T-helper 2 cell treated with Interferon-gamma antibody and Interleukin-4, amounts not matched to agents 5 μg/mL and 100 μg/mL, for 36 hours (primary cell): Measurements from ENCODE around the gene RAD51D.
A peak's percentile ranks its signal among the peaks of the same experiment; 100 is the strongest.
"Not testable (repeated sequence)": the region's sequence is repeated elsewhere in the genome, so short reads cannot be mapped to it uniquely, and the experiment has no call there.

Experiments
- DNase-seq: peaks from one replicate; pipeline ENCODE4 v3.0.0; 2021; ENCODE audit warnings: low spot score
- H3K27ac Mint-ChIP-seq: one replicate; pipeline ENCODE4 v1.8.0; 2021; ENCODE audit warnings: mild to moderate bottlenecking, mixed read lengths
- H3K27me3 Mint-ChIP-seq: one replicate; pipeline ENCODE4 v1.8.0; 2021; ENCODE audit warnings: low read depth, mixed read lengths
- H3K36me3 Mint-ChIP-seq: one replicate; pipeline ENCODE4 v1.8.0; 2021; ENCODE audit warnings: low read depth, mixed read lengths
- H3K4me1 Mint-ChIP-seq: one replicate; pipeline ENCODE4 v1.8.0; 2021; ENCODE audit warnings: low read depth, mixed read lengths
- H3K4me3 Mint-ChIP-seq: one replicate; pipeline ENCODE4 v1.8.0; 2022; ENCODE audit warnings: mild to moderate bottlenecking, moderate library complexity, mixed read lengths
- H3K9me3 Mint-ChIP-seq: one replicate; pipeline ENCODE4 v1.8.0; 2021; ENCODE audit warnings: mixed read lengths

RAD51D gene

GRCh38 chr17:35090707-35091106 is 29.0 kb downstream of the RAD51D start:
- H3K4me1 Mint-ChIP-seq, result peaks cover 36% of the 10 kb centered on the region
- not testable (repeated sequence) for H3K36me3 Mint-ChIP-seq, H3K27me3 Mint-ChIP-seq, H3K4me3 Mint-ChIP-seq, H3K27ac Mint-ChIP-seq, DNase-seq, H3K9me3 Mint-ChIP-seq

DNA sequence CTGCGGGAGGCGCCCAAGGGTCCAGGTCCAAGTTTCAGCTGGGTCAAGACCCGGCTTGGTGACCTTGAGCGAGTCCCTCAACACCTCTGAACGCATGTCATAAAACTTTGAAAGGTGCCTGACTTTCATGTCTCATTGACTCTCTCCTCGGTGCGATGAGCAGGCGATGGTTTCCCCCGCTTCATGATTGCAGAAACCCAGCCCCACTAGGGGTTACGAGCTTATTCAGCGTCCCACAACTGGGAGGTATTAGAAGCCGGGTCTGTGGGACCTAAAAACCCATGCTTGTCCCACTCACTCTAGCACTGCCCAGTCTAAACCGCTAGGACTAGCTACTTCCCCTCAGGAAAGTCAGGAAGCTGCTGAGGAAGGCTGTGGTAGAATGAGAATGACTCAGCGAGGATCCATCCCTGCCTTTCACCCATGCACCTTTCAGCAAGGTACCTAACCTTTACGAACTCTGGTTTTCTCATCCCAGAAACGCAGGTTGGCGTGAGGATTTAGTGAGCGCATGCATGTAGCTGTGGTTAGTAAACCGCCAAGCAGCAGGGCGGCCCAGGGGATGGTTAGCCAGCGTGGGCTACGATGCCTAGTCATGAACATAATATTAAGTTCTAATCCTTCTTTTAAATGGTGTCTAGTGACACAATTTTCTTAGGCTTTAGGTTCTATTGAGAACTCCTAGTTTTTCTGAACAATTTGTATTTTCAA is 29.9 kb downstream of the RAD51D start:
- peak overlapping the region; percentile 84 for H3K4me3 Mint-ChIP-seq
- H3K27me3 Mint-ChIP-seq, result no peaks in the 10 kb centered on the region
- peaks cover 42% of the 10 kb centered on the region for H3K4me1 Mint-ChIP-seq
- no peaks in the 10 kb centered on the region for H3K9me3 Mint-ChIP-seq
- H3K36me3 Mint-ChIP-seq, result peaks cover 12% of the 10 kb centered on the region
- no peak for DNase-seq
- peak overlapping the region; percentile 91 for H3K27ac Mint-ChIP-seq

DNA sequence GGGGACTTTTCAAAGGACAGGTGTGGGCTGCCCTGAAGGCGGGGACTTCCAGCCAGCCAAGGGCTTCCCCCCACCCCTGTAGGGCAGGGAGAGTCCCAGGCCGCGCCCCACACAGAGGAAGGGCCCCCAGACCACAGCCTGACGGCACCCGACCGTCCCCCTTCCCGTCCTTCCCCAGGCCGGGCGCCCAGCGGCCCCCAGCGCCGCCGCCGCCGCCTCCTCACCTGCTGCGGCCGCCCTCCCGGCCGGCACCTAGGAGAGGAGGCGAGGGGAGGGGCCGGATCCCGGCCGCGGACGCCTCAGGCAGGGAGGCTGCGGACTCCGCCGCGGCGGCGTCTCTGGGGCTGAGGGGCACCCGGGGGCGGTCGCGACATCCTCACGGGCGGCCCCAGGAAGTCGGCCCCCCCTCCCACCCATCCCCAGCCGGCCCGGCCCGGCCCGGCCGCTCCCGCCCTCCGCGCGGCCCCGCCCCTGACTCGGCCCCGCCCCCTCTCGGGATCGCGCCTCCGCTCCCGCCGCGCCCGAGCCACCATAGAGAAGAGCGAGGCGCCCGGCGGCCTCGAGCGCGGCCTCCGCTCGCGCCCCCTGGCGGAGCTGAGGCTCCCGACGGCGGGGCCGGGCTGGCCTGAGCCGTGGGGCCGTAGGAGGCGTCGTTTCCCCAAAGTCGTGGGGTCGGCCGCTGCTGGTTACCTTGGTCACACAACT is 30.6 kb downstream of the RAD51D start:
- peaks cover 42% of the 10 kb centered on the region for H3K4me1 Mint-ChIP-seq
- H3K4me3 Mint-ChIP-seq, result peak overlapping the region; percentile 96
- H3K27ac Mint-ChIP-seq, result peak overlapping the region; percentile 91
- peak; percentile 87 for DNase-seq
- H3K9me3 Mint-ChIP-seq, result no peaks in the 10 kb centered on the region
- peaks cover 12% of the 10 kb centered on the region for H3K36me3 Mint-ChIP-seq
- no peaks in the 10 kb centered on the region for H3K27me3 Mint-ChIP-seq

GRCh38 chr17:35088356-35088880 is 31.2 kb downstream of the RAD51D start:
- Mint-ChIP-seq H3K27me3 (no peaks in the 10 kb centered on the region), H3K27ac (peak overlapping the region; percentile 86), H3K36me3 (peaks cover 12% of the 10 kb centered on the region), H3K9me3 (no peaks in the 10 kb centered on the region), H3K4me3 (peak overlapping the region; percentile 96), H3K4me1 (peaks cover 42% of the 10 kb centered on the region)
- DNase-seq, result peak; percentile 24

- H3K4me3 Mint-ChIP-seq, result peak overlapping the region; percentile 96
- peak overlapping the region; percentile 86 for H3K27ac Mint-ChIP-seq
- peaks cover 9% of the 10 kb centered on the region for H3K36me3 Mint-ChIP-seq
- no peaks in the 10 kb centered on the region for H3K27me3 Mint-ChIP-seq
- peak; percentile 21 for DNase-seq
- H3K9me3 Mint-ChIP-seq, result no peaks in the 10 kb centered on the region
- peaks cover 47% of the 10 kb centered on the region for H3K4me1 Mint-ChIP-seq
These were observed 31.8 kb downstream of the RAD51D start for GRCh38 chr17:35087731-35088355.

GRCh38 chr17:35086931-35087573 is 32.6 kb downstream of the RAD51D start:
- Mint-ChIP-seq H3K36me3 (peaks cover 9% of the 10 kb centered on the region), H3K4me3 (peak overlapping the region; percentile 96), H3K9me3 (no peaks in the 10 kb centered on the region), H3K27me3 (no peaks in the 10 kb centered on the region), H3K4me1 (peaks cover 54% of the 10 kb centered on the region), H3K27ac (peak overlapping the region; percentile 86)
- no peak for DNase-seq

DNA sequence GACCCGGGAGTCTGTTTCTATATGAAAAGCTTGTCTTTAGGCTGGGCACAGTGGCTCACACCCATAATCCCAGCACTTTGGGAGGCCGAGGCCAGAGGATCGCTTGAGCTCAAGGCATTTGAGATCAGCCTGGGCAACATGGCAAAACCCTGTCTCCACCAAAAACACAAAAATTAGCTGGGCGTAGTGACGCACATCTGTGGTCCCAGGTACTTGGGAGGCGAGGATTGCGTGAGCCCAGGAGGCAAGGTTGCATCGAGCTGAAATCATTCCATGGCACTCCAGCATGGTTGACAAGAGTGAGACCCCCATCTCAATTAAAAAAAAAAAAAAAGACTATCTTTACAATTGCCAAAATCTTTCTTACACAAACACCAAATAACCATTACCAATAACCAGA is 33.5 kb downstream of the RAD51D start:
- no peak for DNase-seq

GRCh38 chr17:35084987-35085386 is 34.7 kb downstream of the RAD51D start:
- H3K4me1 Mint-ChIP-seq, result peaks cover 67% of the 10 kb centered on the region
- peak overlapping the region; percentile 36 for H3K27ac Mint-ChIP-seq
- no peak for DNase-seq
- no peak overlapping the region for H3K4me3 Mint-ChIP-seq
- peaks cover 10% of the 10 kb centered on the region for H3K36me3 Mint-ChIP-seq
- H3K9me3 Mint-ChIP-seq, result no peaks in the 10 kb centered on the region
- H3K27me3 Mint-ChIP-seq, result no peaks in the 10 kb centered on the region

More for the DNA sequence above, 33.5 kb downstream of the RAD51D start:
- H3K4me3 Mint-ChIP-seq, result no peak overlapping the region
- H3K27ac Mint-ChIP-seq, result no peak overlapping the region
- H3K9me3 Mint-ChIP-seq, result no peaks in the 10 kb centered on the region
- peaks cover 59% of the 10 kb centered on the region for H3K4me1 Mint-ChIP-seq
- peaks cover 9% of the 10 kb centered on the region for H3K36me3 Mint-ChIP-seq
- no peaks in the 10 kb centered on the region for H3K27me3 Mint-ChIP-seq

- Mint-ChIP-seq H3K36me3 (peaks cover 16% of the 10 kb centered on the region), H3K9me3 (no peaks in the 10 kb centered on the region)
These were observed 36.6 kb downstream of the RAD51D start for GRCh38 chr17:35083071-35083470.

GRCh38 chr17:35082073-35082657 is 37.5 kb downstream of the RAD51D start:
- Mint-ChIP-seq H3K27ac (peak overlapping the region; percentile 88), H3K9me3 (no peaks in the 10 kb centered on the region), H3K36me3 (peaks cover 20% of the 10 kb centered on the region), H3K27me3 (no peaks in the 10 kb centered on the region), H3K4me3 (peak overlapping the region; percentile 70), H3K4me1 (peaks cover 64% of the 10 kb centered on the region)
- DNase-seq, result no peak

More at GRCh38 chr17:35083071-35083470, 36.6 kb downstream of the RAD51D start:
- H3K27me3 Mint-ChIP-seq, result no peaks in the 10 kb centered on the region
- no peak for DNase-seq
- H3K27ac Mint-ChIP-seq, result no peak overlapping the region
- peaks cover 66% of the 10 kb centered on the region for H3K4me1 Mint-ChIP-seq
- no peak overlapping the region for H3K4me3 Mint-ChIP-seq

GRCh38 chr17:35081638-35082037 is 38.0 kb downstream of the RAD51D start:
- Mint-ChIP-seq H3K4me1 (peaks cover 58% of the 10 kb centered on the region), H3K9me3 (no peaks in the 10 kb centered on the region), H3K27ac (no peak overlapping the region), H3K27me3 (no peaks in the 10 kb centered on the region), H3K36me3 (peaks cover 20% of the 10 kb centered on the region), H3K4me3 (no peak overlapping the region)
- no peak for DNase-seq

GRCh38 chr17:35080536-35080935 is 39.1 kb downstream of the RAD51D start:
- H3K4me1 Mint-ChIP-seq, result peaks cover 52% of the 10 kb centered on the region
- H3K9me3 Mint-ChIP-seq, result no peaks in the 10 kb centered on the region
- no peaks in the 10 kb centered on the region for H3K27me3 Mint-ChIP-seq
- no peak for DNase-seq
- H3K4me3 Mint-ChIP-seq, result peak overlapping the region; percentile 33
- H3K27ac Mint-ChIP-seq, result peak overlapping the region; percentile 74
- peaks cover 16% of the 10 kb centered on the region for H3K36me3 Mint-ChIP-seq
